PC-9 (cell line): ENCODE data around the gene KDM4D. TPM values are rescaled to one million over a fixed set of nuclear protein-coding genes. Genes with fewer than 3 reads are reported as not detected.

Experiments used
- BruUV-seq: library from RNA; stranded (reverse); fragments of 400-500 nt; replicated peaks from 2 replicates; lab custom pipeline; 2021; lab: Mats Ljungman, UMichigan
- CTCF ChIA-PET: fragments of 300-600 bp; sonication (Branson Sonifier 250); formaldehyde crosslinking; loops from one replicate; lab custom pipeline; 2022; ENCODE audit warnings: antibody characterized with exemption; lab: Charles Lee
- POLR2A ChIA-PET: fragments of 300-600 bp; sonication (Branson Sonifier 250); formaldehyde crosslinking; loops from one replicate; lab custom pipeline; 2022; ENCODE audit warnings: antibody characterized with exemption; ENCODE audit not compliant: unreplicated experiment; lab: Charles Lee
- DNase-seq, 2 experiments: peaks; one replicate each; pipeline versions ENCODE4 v3.0.0 to v3.0.0-alpha.2; 2015 to 2022; ENCODE audit warnings: mixed read lengths in 1 of 2
- H2AFZ ChIP-seq: fragments of 200-600 bp; sonication (generic); 2 replicates; pipeline ENCODE4 v1.8.1; 2017; ENCODE audit warnings: antibody characterized with exemption
- H3F3A ChIP-seq: fragments of 200-600 bp; sonication (generic); 2 replicates; pipeline ENCODE4 v1.8.1; 2017; ENCODE audit warnings: antibody characterized with exemption, mild to moderate bottlenecking, low read depth; ENCODE audit not compliant: insufficient read depth
- H3K27ac ChIP-seq: fragments of 200-600 bp; sonication (generic); 2 replicates; pipeline ENCODE4 v1.6.1; 2016; ENCODE audit warnings: mixed run types
- H3K27me3 ChIP-seq: fragments of 200-600 bp; sonication (generic); 2 replicates; pipeline ENCODE4 v1.6.1; 2016; ENCODE audit warnings: low read depth, mixed run types; ENCODE audit not compliant: insufficient read depth
- H3K36me3 ChIP-seq: fragments of 200-600 bp; sonication (generic); 2 replicates; pipeline ENCODE4 v1.6.1; 2016; ENCODE audit warnings: low read depth, mixed run types
- H3K4me1 ChIP-seq: fragments of 200-600 bp; sonication (generic); replicated peaks from 2 replicates; pipeline ENCODE4 v1.6.1; 2016; ENCODE audit warnings: mixed run types; ENCODE audit not compliant: insufficient read depth
- H3K4me2 ChIP-seq: fragments of 200-600 bp; sonication (generic); 2 replicates; pipeline ENCODE4 v1.6.1; 2017; ENCODE audit warnings: mixed run types
- H3K4me3 ChIP-seq: fragments of 200-600 bp; sonication (generic); 2 replicates; pipeline ENCODE4 v1.6.1; 2016; ENCODE audit warnings: mixed run types
- H3K79me2 ChIP-seq: fragments of 200-600 bp; sonication (generic); 2 replicates; pipeline ENCODE4 v1.6.1; 2017; ENCODE audit warnings: low read depth, mixed run types
- H3K9me2 ChIP-seq: fragments of 200-600 bp; sonication (generic); 2 replicates; pipeline ENCODE4 v1.8.1; 2017; ENCODE audit warnings: mild to moderate bottlenecking; ENCODE audit not compliant: insufficient read depth
- H3K9me3 ChIP-seq: fragments of 200-600 bp; sonication (generic); 2 replicates; pipeline ENCODE4 v1.8.1; 2016; ENCODE audit warnings: low read depth; ENCODE audit not compliant: insufficient read depth
- H4K20me1 ChIP-seq: fragments of 200-600 bp; sonication (generic); 2 replicates; pipeline ENCODE4 v1.8.1; 2017; ENCODE audit not compliant: insufficient read depth
- CTCF ChIP-seq: fragments of 200-600 bp; sonication (generic); conservative IDR thresholded peaks from 2 replicates; pipeline ENCODE4 v1.6.1; 2017; ENCODE audit warnings: mixed run types, antibody characterized with exemption, mild to moderate bottlenecking, moderate library complexity
- EZH2 ChIP-seq: fragments of 200-600 bp; sonication (generic); IDR thresholded peaks from 2 replicates; pipeline ENCODE4 v1.8.0; 2017; ENCODE audit warnings: antibody characterized with exemption, low read depth
- intact Hi-C: fragments of 100-400 bp; cut with micrococcal nuclease; formaldehyde crosslinking; loops from one replicate; pipeline ENCODE4 v1.10.0; 2022; ENCODE audit not compliant: unreplicated experiment
- total RNA-seq: library from RNA; stranded (reverse); gene quantifications from 2 replicates; pipeline ENCODE4 v1.2.3, GENCODE V29; 2021

The KDM4D gene
- total RNA-seq, 1 experiment from 2014 or later, result 0.85 TPM

- Histone ChIP-seq H3K4me3 (no peak overlapping the region), H4K20me1 (peaks cover 13% of the 10 kb centered on the region), H3K9me3 (no peaks in the 10 kb centered on the region), H2AFZ (no peak overlapping the region), H3F3A (peaks cover 17% of the 10 kb centered on the region), H3K27me3 (no peaks in the 10 kb centered on the region), H3K4me1 (peaks cover 11% of the 10 kb centered on the region), H3K27ac (no peak overlapping the region), H3K9me2 (no peaks in the 10 kb centered on the region), H3K4me2 (no peak overlapping the region), H3K36me3 (peaks cover 73% of the 10 kb centered on the region), H3K79me2 (peaks cover 18% of the 10 kb centered on the region)
- CTCF ChIA-PET, result interaction anchor here (1.0 kb wide), 1 partner anchor 345 kb away, joined by 5 read pairs; no protein-coding TSS in a partner anchor
- TF ChIP-seq EZH2, result no peak
- peak; percentile 87 for TF ChIP-seq CTCF
- peak in 1 of 2 experiments; percentile 44 for DNase-seq
- BruUV-seq, result no TSS peak
- intact Hi-C loops, result loop anchor here (1.0 kb wide), 1 partner anchor 345 kb away; no protein-coding TSS in a partner anchor
- POLR2A ChIA-PET, result interaction anchor here (0.7 kb wide), 1 partner anchor 1296 kb away, joined by 3 read pairs; no protein-coding TSS in a partner anchor
These were observed 5.1 kb upstream of the KDM4D start for GRCh38 chr11:94968334-94968958.

- no peak for DNase-seq
- Histone ChIP-seq H3K27ac (no peak overlapping the region), H3F3A (peaks cover 14% of the 10 kb centered on the region), H3K79me2 (peaks cover 23% of the 10 kb centered on the region), H3K36me3 (peaks cover 38% of the 10 kb centered on the region), H3K4me1 (peaks cover 11% of the 10 kb centered on the region), H3K4me2 (peak overlapping the region; percentile 98), H3K9me2 (no peaks in the 10 kb centered on the region), H3K27me3 (no peaks in the 10 kb centered on the region), H4K20me1 (no peaks in the 10 kb centered on the region; the same call in 1 of the 2 replicates), H3K4me3 (peak overlapping the region; percentile 76), H3K9me3 (no peaks in the 10 kb centered on the region), H2AFZ (peak overlapping the region; percentile 95)
- CTCF ChIA-PET, result interaction anchor here (0.6 to 0.7 kb wide), 3 partner anchors 179 to 925 kb away, joined by 3 to 5 read pairs (median 4); no protein-coding TSS in a partner anchor
- BruUV-seq, result no TSS peak
- TF ChIP-seq CTCF, result no peak
- TF ChIP-seq EZH2, result no peak
- intact Hi-C loops, result loop anchor here (1.0 to 10.0 kb wide), 4 partner anchors 95 to 208 kb away; partner anchors contain the start of genes AMOTL1 and SRSF8
- POLR2A ChIA-PET, result interaction anchor here (0.6 to 1.4 kb wide), 3 partner anchors 95 to 818 kb away, joined by 3 to 4 read pairs (median 3); partner anchors contain the start of gene SRSF8
These were observed 810 bp upstream of the KDM4D start for GRCh38 chr11:94972700-94973098.

GRCh38 chr11:94974178-94974577 lies 669 bp downstream of the KDM4D start:
- no TSS peak for BruUV-seq
- Histone ChIP-seq H3K4me2 (peak overlapping the region; percentile 77), H4K20me1 (no peaks in the 10 kb centered on the region; the same call in 1 of the 2 replicates), H2AFZ (peak overlapping the region; percentile 95), H3K36me3 (peaks cover 25% of the 10 kb centered on the region), H3F3A (peaks cover 7% of the 10 kb centered on the region), H3K4me3 (peak overlapping the region; percentile 76), H3K79me2 (peaks cover 23% of the 10 kb centered on the region), H3K9me3 (no peaks in the 10 kb centered on the region), H3K4me1 (peaks cover 11% of the 10 kb centered on the region), H3K9me2 (no peaks in the 10 kb centered on the region), H3K27me3 (no peaks in the 10 kb centered on the region), H3K27ac (peak overlapping the region; percentile 44; the same call in 1 of the 2 replicates)
- POLR2A ChIA-PET, result interaction anchor here (0.7 kb wide), 1 partner anchor 145 kb away, joined by 3 read pairs; no protein-coding TSS in a partner anchor
- intact Hi-C loops, result loop anchor here (5.0 to 10.0 kb wide), 2 partner anchors 93 to 209 kb away; partner anchors contain the start of genes AMOTL1 and SRSF8
- no peak for DNase-seq
- CTCF ChIA-PET, result no interaction called here
- no peak for TF ChIP-seq CTCF
- TF ChIP-seq EZH2, result no peak
